ENCODE data around the gene PCSK1N.

Gene PCSK1N

DNA sequence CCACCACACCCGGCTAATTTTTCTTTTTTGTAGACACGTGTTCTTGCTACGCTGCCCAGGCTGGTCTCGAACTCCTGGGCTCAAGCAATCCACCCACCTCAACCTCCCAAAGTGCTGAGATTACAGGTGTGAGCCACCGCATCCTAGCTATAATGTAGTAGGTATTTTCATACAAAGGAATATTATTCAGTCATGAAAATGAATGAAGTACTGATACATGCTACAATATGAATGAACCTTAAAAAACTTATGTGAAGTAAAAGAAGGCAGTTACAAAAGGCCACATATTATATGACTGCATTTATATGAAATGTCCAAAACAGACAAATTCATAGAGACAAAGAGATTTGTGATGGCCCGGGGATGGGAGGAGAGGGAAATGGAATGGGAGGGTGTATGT lies 53.7 kb downstream of the PCSK1N start:
- no peaks in the 10 kb centered on the region for H3K9me3 ChIP-seq (ENCODE audit: low read depth, low read length)
- H3K4me3 ChIP-seq = no peak overlapping the region
- no peaks in the 10 kb centered on the region for H3K36me3 ChIP-seq (ENCODE audit: insufficient read depth, low read length)
- H3K27ac ChIP-seq = no peak overlapping the region
- no peak for DNase-seq (ENCODE audit: low read depth, low spot score)
- no peak overlapping the region for H3K9ac ChIP-seq (ENCODE audit: insufficient read length)
- TF ChIP-seq FOXP2 (optimal IDR thresholded peaks at IDR 0.05; ENCODE audit: control extremely low read depth, extremely low read length, insufficient read depth) (no peak), EZH2 (IDR thresholded peaks at IDR 0.05) (no peak), POLR2AphosphoS5 (IDR thresholded peaks at IDR 0.05; ENCODE audit: borderline replicate concordance, low read depth, low read length) (no peak)

Measured in SK-N-MC (cell line).